Cerebellar nuclear complex (tissue), 1 donor: Measurements from ENCODE around the gene ZMYND19.
A peak's percentile ranks its signal among the peaks of the same experiment; 100 is the strongest.
"Not testable (repeated sequence)": the region's sequence is repeated elsewhere in the genome, so short reads cannot be mapped to it uniquely, and the experiment has no call there.

Experiments used
- DNase-seq, 2 experiments: peaks; one replicate each; lab custom pipeline; 2025; lab: John Stamatoyannopoulos, UW

ZMYND19 gene

DNA sequence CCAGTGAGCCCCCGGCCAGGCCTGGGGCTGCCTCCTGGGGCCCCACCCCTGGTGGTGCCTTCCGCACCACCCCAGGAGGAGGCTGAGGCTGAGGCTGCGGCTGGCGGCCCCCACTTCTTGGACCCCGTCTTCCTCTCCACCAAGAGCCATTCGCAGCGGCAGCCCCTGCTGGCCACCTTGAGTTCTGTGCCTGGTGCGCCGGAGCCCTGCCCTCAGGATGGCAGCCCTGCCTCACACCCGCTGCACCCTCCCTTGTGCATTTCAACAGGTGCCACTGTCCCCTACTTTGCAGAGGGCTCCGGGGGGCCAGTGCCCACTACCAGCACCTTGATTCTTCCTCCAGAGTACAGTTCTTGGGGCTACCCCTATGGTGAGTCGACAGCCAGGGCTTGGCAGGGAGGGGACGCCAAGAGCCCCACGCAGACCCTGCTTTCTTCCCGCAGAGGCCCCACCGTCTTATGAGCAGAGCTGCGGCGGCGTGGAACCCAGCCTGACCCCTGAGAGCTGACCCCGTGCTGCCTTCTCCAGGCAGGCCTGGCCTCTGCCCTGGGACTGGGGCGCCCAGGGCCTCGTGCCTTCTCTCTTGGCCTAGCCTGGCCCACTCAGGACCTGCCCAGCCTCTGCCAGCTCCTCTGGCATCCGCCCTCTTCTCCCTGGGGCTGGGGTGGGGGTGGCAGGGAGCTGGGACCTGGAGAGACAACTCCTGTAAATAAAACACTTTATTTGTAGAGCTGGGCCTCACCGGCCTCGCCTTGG is 24.5 kb upstream of the ZMYND19 start:
- no peak for DNase-seq

DNA sequence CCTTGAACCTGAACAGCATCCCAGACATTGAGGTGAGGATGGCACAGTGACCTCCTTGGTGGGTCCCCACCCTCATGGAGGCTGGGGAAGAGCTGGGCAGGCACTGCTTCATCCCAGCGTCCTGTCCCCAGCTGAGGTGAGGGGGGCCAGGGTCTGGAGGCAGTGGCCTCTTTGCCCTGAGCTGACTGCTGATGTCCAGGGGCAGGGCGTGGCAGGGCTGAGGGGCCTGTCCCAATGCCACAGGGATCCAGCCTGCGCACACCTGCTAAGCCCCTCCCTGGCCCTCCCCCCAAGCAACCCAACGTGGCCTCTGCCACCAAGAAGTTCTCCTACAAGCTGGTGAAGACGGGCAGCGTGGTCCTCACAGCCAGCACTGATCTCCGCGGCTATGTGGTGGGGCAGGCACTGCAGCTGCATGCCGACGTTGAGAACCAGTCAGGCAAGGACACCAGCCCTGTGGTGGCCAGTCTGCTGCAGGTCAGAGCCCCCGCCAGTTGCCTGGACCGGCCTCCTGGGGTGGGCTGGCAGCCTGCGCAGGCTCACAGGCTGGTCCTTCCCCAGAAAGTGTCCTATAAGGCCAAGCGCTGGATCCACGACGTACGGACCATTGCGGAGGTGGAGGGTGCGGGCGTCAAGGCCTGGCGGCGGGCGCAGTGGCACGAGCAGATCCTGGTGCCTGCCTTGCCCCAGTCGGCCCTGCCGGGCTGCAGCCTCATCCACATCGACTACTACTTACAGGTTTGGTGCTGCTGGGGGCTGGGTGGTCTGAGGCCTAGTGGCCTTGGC is 23.6 kb upstream of the ZMYND19 start:
- DNase-seq: no peak

DNA sequence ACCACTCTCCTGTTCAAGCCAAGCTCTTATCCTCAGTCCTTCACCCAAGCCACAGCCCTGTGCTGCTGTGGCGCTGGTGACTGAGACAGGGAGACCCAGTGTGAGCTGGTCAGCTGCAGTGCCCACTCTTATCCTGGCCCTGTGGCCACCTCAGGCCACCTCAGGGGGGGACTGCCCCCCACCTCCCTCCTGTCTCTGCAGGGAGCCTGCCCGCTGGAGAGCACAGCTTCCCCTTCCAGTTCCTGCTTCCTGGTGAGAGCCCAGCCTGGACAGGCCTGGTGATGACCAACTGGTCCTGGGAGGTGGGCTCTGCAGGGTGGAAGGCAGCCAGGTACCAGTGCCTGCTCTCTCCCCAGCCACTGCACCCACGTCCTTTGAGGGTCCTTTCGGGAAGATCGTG is 22.9 kb upstream of the ZMYND19 start:
- DNase-seq: no peak

DNA sequence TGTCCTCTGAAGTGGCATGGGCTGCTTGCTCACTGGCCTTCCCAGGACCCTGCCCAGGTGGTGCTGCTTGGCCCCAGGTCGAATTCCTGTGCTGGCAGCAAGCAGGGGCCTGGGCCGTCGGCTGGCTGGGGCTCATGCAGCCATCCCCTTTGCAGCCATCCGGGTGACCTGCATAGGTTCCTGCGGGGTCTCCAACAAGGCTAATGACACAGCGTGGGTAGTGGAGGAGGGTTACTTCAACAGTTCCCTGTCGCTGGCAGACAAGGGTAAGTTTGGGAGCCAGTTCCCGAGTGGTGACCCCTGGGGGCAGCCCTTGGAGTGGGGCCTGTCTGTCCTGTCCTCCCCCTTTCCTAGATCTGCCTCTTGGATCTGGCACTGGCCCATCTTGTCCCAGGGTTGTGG is 22.4 kb upstream of the ZMYND19 start:
- DNase-seq: no peak

DNA sequence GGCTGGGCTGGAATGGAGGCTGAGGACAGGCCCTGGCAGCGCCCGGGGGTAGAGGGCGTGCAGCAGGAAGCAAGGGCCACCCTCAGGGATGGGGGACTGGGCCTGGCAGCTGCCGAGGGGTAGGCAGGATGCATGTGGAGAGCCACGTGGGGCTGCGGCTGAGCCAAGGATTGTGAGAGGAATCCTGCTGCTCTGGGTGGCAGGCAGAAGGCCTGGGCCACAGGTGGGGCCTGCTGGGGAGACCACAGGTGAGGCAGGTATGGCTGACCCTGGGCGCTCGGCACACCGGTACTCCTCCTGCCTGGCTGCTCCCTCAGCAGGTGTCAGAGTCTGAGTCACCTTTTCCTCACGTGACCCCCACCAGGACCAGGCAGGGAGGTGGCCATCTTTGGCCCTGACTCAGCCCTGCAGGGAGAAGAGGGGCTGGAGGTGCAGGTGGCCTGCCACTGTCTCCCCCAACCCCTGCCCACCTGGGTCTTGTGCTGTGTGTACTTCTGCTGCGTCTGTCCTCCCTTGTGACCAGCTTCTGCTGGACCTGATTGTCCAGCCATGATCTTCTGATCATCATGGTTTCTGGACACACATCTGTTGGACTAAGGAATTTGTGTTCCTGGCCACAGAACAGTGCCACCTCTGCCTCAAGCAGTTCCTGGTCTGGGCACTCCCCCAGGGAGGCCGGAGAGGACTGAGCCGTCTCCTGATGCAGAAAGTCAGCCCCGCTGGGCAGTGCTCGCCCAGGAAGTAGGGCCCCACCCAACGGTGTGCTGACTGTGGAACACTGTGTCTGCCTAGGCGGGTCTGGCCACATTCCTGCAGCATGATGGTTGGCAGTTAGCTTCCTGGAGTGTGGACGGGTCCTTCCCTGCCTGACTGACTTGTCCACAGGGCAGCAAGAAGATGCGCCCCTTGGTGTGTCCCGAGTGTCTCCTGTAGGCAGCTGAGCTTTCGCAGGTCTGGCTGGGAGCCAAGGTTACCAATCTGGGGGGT is 21.6 kb upstream of the ZMYND19 start:
- DNase-seq: no peak

DNA sequence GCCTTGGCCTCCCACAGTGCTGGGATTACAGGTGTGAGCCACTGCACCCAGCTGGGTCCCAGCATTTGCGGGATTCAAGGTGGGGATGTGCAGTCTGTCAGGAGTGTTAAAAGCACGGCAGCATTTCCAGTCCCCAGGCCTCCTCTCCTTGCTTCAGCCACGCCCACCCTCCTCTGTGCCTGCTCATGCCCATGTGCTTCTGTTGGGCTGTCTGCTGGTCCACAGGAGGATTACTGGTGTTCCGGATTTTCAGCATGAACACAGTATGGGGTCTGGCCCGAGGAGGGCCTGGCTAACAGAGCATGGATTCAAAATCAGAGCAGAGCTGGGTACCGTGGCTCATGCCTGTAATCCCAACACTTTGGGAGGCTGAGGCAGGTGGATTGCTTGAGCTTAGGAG is 20.6 kb upstream of the ZMYND19 start:
- DNase-seq: no peak

DNA sequence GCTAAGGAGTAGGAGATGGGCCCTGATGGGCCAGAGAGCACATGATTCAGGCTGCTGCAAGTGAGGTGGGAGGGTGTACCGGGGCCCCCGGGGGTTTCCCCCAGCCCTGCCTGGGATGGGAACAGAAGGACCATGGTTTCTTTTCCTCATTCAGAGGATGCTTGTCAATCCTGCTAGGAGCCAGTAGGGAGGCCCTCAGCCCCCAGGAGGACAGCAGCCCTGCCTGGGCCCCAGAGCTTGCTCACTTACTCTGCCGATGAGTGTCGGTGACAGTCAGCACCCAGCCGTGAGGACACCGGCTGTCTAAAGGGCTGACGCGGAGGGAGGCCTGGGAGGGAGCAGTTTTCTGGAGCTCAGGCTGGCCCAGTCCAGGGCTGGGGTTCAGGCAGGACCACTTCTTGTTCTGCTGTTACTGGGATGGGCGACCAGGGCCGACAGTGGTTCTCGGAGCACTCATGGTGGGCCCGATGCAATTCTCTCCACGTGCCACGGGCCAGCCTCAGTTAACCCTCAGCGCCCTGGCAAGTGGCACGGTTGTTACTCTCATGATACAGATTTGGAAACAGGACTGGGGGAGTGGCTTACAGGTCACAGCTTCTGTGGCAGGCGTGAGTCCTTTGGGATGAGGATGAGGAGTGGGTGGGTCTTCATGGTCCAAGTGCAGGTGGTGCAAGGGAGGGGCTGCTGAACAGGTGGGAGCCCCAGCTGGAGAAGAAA is 17.0 kb upstream of the ZMYND19 start:
- no peak for DNase-seq

DNA sequence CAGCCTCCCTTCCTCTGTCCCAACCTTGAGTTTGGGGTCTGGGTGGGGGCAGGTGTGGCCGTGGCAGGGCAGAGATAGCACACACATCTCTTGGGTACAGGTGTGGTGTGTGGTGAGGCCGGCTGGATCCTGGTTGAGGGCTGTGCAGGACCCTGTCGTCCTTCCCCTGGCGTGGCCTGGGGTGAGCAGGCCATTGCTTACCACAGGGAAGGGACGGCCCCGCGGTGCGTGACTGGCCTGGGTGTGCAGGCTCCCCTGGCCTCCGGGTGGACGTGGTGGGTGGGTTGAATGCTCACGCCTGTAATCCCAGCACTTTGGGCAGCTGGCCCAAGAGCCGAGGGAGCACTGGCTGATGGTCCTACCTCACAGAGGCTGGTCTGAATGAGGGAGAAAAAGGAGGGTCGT is 16.4 kb upstream of the ZMYND19 start:
- no peak for DNase-seq

DNA sequence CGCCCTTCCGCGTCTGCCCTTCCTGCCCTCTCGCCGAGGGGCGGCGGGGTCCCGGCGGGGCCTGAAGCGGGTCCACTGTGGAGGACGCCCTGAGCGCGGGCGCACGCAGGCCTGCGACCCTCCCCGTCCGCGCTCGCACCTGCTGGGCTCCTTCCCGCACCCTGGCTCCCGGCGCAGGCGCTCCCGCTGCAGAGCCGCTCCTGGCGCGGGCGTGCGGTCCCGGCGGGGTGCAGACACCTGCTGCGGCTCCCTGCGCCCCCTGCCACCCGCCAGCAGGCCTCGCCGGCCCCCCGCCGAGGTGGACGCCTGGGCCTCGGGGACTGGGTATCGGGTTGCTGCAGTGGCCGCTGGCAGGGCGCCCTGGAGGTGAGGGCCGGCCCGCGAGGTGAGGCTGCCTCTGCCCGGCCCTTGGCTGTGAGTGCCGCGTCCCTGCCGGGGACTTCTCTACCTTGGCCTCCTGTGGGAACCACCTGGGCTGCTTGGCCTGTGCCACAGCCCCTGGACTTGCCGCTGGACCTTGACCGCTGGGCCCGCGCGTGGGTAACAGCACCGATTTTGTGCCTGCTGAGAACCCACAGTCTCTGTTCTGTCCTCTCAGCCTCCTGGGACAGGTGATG is 15.8 kb upstream of the ZMYND19 start:
- no peak for DNase-seq

DNA sequence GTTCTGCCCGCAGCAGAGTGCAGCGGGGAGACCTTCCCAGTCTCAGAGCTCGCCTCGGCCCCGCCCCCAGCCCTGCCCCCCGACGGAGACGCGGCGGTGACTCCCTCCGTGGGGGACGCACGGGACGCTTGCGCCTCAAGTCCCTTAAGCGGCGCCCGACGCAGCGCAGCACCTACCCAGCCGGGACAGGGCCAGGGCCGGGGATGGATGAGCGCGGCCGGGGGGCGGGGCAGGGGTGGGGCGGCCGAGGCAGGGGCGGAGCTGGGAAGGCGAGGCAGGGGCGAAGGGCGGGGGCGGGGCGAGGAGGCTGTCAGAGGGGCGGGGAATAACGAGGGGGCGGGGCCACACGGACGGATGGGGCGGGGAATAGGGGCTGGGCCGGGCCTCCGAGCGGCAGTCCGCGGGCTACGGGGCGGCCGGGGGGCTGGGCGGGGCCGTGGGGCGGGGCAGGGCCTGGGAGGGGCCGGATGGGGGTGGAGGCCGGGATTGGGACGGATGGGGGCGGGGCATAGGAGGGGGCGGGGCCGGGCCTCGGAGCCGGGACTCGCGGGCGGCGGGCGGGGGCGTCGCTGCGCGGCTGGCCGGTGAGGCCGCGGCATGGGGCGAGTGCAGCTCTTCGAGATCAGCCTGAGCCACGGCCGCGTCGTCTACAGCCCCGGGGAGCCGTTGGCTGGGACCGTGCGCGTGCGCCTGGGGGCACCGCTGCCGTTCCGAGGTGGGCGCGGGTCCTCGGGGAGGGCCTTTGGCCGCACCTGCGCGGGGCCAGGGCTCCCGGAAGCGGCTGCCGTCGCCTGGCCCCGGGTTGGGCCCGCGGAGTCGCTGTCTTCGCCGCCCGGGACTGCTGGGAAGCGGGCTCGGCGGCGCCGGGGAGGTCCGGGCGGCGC is 15.1 kb upstream of the ZMYND19 start, which contains the start of gene ARRDC1:
Gene ARRDC1 (plus strand): TSS at position 566 of the 884 bp plus-strand sequence. CDS start 32 bp downstream, at position 598.
- DNase-seq: peak in 1 of 2 experiments; percentile 22

DNA sequence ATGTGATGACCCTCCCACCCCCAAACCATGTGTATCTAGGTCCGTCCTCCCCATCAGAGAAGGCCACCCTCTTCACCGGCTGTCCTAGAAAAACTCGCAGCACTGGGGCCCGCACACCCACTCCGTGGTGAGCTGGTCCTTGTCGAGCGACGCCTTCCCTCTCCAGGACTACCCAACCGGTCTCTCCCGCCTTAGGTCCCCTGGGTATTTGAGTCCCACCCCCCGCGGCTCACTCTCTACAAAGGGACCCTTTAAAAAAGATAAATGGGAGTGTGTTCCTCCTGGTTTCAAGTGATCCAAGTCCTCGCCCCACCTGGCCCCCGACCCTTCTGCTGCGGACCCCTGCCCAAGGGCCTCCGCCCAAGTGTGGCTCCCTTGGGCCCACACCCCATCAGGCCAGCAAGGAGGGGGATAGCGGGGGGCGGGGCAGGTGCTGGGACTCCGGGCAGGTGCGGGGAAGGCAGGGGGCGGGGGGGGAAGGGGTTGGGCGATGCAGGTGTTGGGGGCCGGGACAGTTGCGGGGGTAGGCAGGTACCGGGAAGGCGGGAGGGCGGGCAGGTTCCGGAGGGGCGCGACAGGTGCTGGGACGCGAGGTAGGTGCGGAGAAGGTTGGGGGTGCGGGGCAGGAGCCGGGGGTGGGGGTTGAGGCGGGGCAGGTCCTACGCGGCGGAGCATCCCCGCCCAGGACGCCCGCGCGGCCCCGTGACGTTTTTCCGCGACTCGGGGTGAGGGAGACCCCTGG is 14.2 kb upstream of the ZMYND19 start:
- DNase-seq: no peak

DNA sequence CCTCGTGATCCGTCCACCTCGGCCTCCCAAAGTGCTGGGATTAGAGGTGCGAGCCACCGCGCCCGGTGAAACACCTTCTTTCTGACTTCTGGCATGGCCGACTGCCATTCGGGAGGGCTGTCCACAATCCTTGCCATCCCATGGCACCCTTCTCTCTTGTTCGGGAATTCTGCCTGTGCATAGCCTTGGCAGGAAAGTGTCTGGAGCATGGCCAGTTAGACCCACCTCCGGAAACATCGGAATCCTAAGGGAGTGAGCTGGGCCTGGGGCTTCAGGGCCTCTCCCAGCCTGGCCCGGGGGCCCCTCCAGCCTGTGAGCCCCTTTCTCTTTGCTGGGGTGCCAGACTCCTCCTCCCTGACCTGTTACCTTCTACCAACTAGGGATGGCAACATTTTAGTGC is 13.6 kb upstream of the ZMYND19 start:
- DNase-seq: no peak

DNA sequence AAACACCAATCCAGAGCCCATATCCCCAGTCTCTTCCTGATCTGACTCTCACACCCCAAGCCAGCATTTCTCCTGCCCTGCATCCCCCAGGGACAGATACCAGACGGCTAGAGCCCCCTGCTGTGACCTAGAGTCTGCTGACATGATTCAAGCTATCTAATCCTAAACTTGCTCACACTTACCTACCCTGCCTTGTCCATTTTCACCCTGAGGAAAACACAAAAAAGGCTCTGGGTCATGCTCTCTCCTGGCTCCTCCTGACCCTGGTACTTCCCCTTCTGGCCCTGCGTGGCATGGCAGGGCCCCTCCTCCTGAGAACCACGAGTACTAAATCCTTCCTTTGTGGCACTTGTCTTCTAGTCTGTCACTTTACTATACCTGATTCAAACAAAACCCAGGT is 12.3 kb upstream of the ZMYND19 start:
- no peak for DNase-seq

DNA sequence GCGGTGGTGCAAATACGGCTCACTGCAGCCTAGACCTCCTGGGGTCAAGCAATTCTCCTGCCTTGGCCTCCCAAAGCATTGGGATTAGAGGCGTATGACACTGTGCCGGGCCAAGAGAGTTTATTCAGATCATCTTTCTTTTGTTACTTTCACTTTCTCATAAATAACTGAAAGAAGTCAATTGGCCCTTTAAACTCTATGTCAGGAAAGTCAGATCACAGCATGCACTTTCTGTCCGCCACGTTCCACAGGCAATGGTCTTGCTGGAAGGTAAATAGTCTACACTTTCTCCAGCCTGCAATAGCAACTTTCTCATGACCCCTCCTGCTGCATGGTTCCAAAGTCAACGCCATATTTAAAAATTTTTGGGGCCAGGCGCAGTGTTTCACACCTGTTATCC is 8.6 kb upstream of the ZMYND19 start:
- no peak for DNase-seq

DNA sequence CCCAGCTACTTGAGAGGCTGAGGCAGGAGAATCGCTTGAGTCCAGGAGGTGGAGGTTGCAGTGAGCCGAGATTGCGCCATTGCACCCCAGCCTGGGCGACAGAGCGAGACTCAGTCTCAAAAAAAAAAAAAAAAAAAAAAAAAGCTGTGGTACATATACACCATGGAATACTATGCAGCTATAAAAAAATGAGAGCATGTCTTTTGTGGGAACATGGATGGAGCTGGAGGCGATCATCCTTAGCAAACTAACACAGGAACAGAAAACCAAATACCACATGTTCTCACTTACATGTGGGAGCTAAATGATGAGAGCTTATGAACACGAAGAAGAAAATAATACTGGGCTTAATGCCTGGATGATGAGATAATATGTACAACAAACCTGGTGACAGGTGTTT is 6.3 kb upstream of the ZMYND19 start:
- not testable (repeated sequence) for DNase-seq

DNA sequence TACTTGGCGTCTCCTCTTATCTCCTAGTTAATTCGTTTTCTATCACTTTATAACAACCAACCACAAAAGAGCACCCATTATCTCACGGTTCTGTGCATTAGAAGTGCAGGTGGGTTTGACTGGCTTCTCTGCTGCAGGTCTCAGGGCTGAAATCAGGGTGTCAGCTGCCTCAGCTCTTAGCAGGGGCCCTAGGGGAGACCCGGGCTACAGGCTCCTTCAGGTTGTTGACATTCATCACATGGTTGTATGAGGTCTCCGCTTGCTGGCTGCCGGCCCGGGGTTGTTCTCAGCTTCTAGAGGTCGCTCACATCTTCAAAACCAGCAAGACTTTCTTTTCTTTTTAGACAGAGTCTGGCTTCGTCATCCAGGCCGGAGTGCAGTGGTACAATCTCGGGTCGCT is 2.9 kb upstream of the ZMYND19 start:
- no peak for DNase-seq

DNA sequence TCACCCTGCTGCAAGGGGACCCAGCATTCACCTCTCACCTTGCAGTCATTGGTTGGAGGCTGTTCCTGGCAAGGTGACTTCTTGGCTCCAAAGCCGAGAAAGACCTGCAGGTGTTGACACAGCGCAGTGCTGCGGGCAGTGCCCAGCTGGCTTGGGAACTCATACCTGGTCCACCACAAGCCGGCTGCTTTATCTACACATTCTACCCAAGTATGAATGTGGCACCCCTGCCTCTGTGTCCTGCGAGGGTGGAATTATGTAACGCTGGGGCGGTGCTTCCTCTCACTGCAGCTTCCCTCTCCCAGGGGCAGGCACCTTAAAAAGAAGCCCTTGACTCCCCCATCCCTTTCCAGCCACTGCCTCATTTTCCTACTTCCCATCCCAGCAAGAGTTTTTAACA is 2.5 kb upstream of the ZMYND19 start:
- no peak for DNase-seq

DNA sequence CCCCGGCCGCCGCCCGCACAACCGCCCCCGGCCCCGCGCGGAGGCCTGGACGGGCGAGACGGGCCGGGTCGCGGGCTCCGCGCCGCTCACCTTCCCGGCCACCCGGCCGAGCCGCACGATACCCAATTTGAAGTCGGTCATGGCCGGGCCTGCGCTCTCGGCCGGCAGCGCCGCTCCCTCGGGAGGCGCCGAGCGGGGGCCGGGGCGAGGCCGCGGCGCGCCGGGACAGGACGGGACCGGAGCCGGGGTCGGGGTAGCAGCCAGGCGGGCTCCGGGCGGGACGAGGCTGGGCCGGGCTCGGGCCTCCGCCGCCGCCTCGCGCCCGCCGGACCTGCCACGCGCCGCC is 216 bp downstream of the ZMYND19 start:
- no peak for DNase-seq

DNA sequence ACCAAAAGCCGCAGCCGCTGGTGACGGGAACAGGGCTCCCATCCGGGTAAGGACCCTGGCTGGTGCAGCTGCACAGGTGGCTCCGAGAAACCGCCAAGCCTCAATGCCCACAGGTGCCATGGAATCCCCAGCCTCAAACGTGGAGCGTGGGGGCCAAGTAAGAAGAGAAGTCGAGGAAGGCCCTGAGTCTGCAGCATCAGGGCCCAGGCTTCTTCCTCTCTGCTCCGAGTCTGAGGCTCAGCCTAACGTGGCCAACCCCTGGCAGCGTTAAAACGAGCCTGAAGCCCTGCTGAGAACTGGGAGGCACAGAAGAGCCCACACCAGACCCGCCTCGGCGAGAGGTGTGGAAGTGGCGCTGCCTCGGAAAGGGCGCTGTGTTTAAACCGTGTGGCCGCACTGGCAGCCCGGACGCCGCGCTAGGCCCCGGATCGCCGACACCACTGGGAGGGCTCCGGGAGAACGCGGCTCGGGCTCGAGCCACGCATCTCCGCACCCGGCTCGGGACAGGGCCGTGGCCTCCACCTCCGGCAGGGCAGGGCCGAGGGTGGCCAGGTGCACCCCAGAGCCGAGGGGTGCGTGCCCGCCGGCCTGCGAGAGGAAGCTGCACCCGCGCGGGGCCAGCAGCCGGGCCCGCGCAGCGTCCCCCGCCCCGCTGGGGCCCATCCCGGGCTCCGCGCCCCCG is 730 bp downstream of the ZMYND19 start:
- no peak for DNase-seq
